H4 (cell line): ENCODE measurements around the gene GDF11. TPM values are rescaled to one million over a fixed set of nuclear protein-coding genes. Genes with fewer than 3 reads are reported as not detected.

ENCODE experiments used
- DNase-seq: peaks from one replicate; pipeline ENCODE4 v3.0.0-alpha.2; 2015; ENCODE audit warnings: low spot score
- total RNA-seq: library from RNA; depleted of rRNA; stranded (reverse); fragments of >200 nt; shearing (Covaris generic); gene quantifications from 2 replicates; pipeline ENCODE4 v1.2.3, GENCODE V29; 2014

Gene GDF11
- total RNA-seq, 1 experiment from 2014 or later: 8.4 TPM

GRCh38 chr12:55723516-55724225 lies 19.3 kb upstream of the GDF11 start:
- no peak for DNase-seq

- DNase-seq: peak; percentile 66
Measured at GRCh38 chr12:55724226-55724939, 18.5 kb upstream of the GDF11 start.

GRCh38 chr12:55724940-55725309 lies 18.0 kb upstream of the GDF11 start:
- no peak for DNase-seq

- no peak for DNase-seq
Measured at GRCh38 chr12:55725556-55725955, 17.4 kb upstream of the GDF11 start.

DNA sequence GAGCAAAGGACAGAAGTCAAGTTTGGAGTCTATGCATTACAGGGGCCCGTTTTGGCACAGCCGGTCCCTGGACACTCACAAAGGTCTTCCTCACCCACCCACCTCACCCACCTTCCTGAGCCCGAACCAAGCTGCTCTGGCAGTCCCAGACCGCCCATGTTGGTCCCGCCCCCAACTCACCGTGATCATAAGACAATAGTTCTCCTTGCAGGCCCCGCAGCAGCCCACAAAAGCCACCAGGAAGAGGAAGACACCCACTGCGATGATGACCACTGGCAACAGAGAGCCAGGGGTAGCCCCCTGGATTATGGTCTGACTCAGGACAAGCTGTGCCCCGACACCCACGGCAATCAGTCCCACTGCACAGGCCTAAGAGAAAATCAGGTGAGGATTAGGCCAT lies 16.0 kb upstream of the GDF11 start:
- DNase-seq: no peak

DNA sequence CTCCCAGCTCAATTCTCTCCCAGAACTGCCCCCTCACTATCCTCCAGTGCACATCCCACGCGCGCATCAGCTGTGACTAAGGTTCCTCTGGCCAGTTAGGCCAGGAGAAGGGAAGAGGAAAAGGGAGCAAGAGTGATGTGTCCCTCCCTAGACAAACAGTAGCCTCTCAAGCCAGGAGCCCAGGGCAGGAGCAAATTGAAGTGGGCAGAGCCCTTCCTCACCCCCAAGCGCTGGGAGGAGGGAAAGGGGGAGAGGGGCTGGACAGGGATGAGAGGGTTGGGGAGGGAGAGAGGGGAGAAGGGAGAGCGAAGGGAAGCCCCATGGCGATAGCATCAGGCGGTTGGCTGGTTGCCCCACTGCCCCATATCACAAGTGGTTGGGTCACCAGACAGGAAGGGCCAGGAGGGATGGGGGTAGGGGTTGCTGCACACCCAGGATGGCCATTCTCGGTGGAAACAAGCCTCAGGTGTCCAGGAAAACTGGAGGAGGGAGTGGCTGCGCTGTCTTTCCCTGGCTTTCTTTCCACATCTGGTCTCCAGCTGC lies 15.2 kb upstream of the GDF11 start:
- peak; percentile 50 for DNase-seq

GRCh38 chr12:55728186-55728938 lies 14.6 kb upstream of the GDF11 start:
- DNase-seq: peak; percentile 40

DNA sequence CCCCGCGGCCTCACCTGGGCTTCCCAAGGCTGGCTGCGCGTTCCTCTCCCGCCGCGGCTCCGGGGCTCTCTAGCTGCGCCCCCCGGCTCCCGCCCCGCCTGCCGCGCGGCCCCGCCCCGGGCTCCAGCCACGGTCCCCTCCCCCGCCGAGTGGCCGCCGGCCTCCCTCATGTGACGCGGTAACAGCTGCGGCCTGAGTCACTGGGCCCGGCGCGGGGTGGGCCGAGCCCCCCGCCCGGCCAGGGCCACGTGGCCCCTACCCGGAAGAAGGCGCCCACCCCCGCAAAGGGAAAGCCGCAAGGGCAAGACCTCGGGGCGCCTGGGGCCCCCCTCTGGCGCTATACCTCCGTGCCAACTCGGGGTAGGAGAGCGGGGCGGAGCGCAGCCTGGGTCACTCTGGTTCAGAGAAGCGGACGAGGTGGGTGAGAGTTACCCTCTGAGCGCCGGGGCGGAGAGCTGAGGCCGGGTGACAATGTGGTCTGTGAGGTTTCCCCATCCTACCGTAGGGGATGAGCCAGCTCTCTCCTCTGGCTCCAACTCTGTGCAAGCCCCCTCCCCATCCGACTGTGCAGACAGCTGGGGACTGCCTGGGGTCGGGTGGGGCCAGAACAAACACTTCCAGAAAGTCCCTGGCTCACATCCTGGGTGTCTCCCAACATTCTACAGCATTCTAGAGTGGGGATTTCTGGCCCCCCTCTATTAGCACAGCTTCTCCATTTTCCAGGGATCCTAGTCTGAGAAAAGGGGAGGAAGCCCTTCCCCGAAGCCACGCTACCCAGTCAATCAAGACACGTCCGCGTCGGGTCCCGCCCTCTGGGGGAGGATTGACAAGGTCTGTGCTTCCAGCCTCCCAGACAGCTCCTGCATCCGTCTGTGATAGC lies 13.7 kb upstream of the GDF11 start, which contains the start of gene CD63:
CD63 (minus strand) TSS at position 71 of the 880 bp plus-strand sequence. CDS start 668 bp downstream, outside the sequence.
- peak; percentile 93 for DNase-seq

GRCh38 chr12:55729819-55730818 lies 12.8 kb upstream of the GDF11 start:
- DNase-seq: peak; percentile 57

GRCh38 chr12:55732288-55732687 lies 10.6 kb upstream of the GDF11 start:
- DNase-seq: no peak

- no peak for DNase-seq
Measured at GRCh38 chr12:55733021-55733555, 9.8 kb upstream of the GDF11 start.

DNA sequence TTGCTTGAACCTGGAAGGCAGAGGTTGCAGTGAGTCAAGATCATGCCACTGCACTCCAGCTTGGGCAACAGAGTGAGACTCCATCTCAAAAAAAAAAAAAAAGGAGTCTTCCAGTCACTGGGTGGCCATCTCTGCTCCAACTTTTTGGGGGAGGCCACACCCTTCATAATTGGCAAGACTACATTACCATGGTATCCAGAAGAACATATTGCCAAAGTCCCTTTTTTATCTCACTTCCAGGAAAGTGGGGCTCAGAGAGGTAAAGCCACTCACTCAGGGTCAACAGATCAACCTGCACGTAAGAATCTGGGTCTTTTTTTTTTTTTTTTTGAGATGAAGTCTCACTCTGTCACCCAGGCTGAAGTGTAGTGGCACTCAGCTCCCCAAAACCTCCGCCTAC lies 9.1 kb upstream of the GDF11 start:
- DNase-seq: no peak

GRCh38 chr12:55734595-55734994 lies 8.3 kb upstream of the GDF11 start:
- DNase-seq: no peak

GRCh38 chr12:55736076-55736475 lies 6.8 kb upstream of the GDF11 start:
- DNase-seq: no peak

DNA sequence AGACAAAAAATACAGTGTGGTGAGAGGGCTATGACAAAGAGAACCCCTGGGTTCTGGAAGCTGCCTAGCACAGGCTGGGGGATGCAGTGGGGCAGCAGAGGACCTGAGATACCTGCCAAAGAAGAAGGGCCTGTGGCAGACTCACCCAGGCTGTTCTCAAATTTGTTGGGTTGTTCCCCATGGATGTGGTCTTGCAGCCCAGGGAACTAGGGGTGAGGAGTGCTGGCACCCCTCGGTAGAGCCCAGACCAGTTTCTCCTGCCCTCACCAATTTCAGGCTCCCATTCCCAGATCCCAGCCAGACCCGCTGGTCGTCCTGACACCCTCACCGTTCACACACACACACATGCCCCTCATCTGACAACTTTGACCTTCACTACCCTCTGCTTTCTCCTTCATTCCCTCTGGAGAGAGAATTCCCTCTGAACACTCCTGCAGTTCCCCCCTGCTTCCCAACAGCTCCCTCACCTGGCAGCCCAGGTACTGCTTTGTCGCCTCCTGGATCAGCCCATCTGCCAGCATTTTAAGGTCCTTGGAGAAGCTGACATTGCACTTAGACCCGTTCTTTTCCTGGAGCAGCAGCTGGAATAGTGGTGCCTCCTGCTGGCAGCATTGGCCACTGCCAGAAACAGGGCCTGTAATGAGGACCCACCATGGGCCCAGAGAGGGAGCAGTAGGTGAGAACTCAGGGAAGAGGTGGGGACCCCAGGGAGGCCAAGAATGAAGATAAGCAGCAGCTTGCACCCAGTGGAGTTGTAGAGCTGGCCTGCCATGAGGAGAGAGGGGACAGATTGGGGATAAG lies 5.9 kb upstream of the GDF11 start:
- peak; percentile 80 for DNase-seq

DNA sequence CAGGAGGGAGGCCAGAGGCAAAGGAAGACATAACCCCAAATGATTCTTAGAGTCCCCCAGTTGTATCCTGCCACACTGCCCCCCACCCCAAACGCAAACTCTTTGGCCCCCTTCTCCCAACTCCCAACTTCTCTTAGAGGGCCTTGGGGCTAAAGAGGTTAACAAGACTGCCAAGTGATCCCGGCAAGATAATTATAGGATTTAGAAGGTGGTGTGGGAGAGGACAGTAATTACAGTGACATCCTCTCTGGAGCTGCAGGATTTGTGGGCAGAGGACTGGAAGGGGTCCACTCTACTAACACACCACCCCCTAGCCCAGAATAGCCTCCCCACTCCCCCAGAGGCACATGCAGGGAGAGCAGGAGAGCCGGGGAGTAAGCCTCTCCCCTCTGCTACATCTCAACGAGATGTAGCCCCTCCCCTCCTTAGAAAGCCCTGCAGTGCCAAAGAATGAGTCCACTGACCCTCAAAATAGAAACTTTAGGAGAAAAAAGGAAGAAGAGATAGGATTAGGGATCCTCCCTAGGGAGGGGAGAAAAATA lies 5.3 kb upstream of the GDF11 start:
- DNase-seq: no peak

GRCh38 chr12:55738123-55739024 lies 4.5 kb upstream of the GDF11 start:
- DNase-seq: peak; percentile 82

DNA sequence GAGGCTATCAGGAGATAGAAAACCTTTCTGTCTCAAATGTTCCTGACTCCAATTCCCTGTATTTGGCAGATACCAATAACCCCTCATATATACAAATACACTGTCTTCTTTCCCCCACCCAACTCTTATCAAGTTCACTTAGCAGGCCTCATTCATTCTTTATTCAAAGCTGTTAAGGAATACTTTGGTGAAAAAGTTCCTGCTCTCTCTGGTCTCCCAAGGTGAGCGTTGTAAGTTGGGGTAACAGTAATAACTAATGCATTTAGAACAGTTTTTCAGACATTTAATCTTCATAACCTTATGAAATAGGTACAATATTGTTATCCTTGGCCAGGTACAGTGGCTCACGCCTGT lies 3.9 kb upstream of the GDF11 start:
- no peak for DNase-seq
